Right atrium auricular region (tissue), 2 donors: ENCODE results near the gene KDM2B. TPM values are rescaled to one million over a fixed set of nuclear protein-coding genes. Genes with fewer than 3 reads are reported as not detected.
A peak's percentile ranks its signal among the peaks of the same experiment; 100 is the strongest.

Experiments
- DNase-seq: peaks from one replicate; pipeline ENCODE4 v3.0.0-alpha.2; 2019; ENCODE audit warnings: low spot score
- H3K27ac ChIP-seq, 2 donors: fragments of 200-600 bp; sonication (generic); 1 replicate in 1 of 2; 2 replicates in 1 of 2; pipeline ENCODE4 v1.5.1; 2016 to 2019
- H3K27me3 ChIP-seq, 2 donors: fragments of 200-600 bp; sonication (generic); one replicate each; pipeline versions ENCODE4 v1.5.1 to v1.6.0; 2017 to 2019
- H3K36me3 ChIP-seq: fragments of 200-600 bp; sonication (generic); one replicate; pipeline ENCODE4 v1.5.1; 2016
- H3K4me1 ChIP-seq, 2 donors: fragments of 200-600 bp; sonication (generic); one replicate each; pipeline versions ENCODE4 v1.5.1 to v1.6.0; 2017 to 2019
- H3K4me3 ChIP-seq, 2 donors: fragments of 200-600 bp; sonication (generic); 1 replicate in 1 of 2; 2 replicates in 1 of 2; pipeline ENCODE4 v1.5.1; 2017 to 2019; ENCODE audit warnings: mild to moderate bottlenecking in 1 of 2, moderate library complexity in 1 of 2
- H3K9me3 ChIP-seq, 2 donors: fragments of 200-600 bp; sonication (generic); one replicate each; pipeline ENCODE4 v1.5.1; 2019
- total RNA-seq, 2 donors: library from RNA; depleted of rRNA; stranded (reverse); fragments of >200 nt; gene quantifications; one replicate each; pipeline ENCODE4 v1.1.0, GENCODE V29; 2016
- TF ChIP-seq, protein P1 (sequence below), 2 donors: fragments of 200-600 bp; sonication (generic); IDR thresholded peaks; one replicate each; pipeline ENCODE4 v1.5.1; 2019; ENCODE audit warnings: antibody characterized with exemption in 2 of 2

KDM2B gene
- total RNA-seq, 2 donors from 2014 or later = 9.5 to 10.8 TPM

DNA sequence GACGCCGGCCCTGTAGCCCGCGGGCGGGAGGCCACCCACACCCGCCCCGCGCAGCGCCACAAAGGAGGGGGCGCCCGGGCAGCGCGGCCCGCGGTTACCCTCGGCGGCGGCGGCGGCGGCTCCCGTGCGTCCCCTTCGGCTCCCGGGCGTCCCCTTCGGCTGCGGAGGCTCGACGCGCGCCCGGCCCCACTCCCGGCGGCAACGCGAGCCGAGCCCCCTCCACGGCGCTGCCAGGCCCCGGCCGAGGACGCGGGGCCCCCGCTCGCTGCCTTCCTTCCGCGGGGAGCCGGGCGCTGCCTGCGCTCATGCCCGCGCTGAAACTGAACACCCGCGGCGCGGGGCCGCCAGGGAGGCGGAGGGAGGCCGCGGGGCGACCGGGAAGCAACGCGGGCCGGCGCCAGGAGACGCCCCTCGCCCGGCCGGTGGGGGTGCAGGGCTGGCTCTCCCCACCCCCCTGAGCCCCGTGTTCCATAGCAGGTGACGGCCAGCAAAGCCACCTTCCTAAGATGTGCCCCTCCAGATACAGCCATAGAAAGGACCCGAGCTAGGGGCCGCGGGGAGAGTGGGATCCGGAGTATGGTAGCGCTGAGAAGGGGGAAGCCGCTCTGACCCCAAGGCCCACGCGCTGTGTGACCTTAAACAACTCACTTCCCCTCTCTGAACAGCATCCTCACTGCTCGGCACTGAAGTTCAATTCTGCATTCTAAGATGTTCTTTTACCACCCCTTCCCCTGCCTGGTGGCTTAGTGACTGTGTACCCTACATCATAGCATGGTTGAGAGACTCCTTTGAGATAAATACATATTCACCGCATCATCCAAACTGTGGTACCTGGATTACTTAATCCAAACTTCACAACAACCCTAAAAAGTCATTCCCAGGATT is 42.8 kb downstream of the KDM2B start:
- no peaks in the 10 kb centered on the region for H3K36me3 ChIP-seq
- DNase-seq = no peak
- no peaks in the 10 kb centered on the region for H3K27me3 ChIP-seq
- peak overlapping the region; percentile 88 to 91 for H3K27ac ChIP-seq
- TF ChIP-seq, protein P1, sequence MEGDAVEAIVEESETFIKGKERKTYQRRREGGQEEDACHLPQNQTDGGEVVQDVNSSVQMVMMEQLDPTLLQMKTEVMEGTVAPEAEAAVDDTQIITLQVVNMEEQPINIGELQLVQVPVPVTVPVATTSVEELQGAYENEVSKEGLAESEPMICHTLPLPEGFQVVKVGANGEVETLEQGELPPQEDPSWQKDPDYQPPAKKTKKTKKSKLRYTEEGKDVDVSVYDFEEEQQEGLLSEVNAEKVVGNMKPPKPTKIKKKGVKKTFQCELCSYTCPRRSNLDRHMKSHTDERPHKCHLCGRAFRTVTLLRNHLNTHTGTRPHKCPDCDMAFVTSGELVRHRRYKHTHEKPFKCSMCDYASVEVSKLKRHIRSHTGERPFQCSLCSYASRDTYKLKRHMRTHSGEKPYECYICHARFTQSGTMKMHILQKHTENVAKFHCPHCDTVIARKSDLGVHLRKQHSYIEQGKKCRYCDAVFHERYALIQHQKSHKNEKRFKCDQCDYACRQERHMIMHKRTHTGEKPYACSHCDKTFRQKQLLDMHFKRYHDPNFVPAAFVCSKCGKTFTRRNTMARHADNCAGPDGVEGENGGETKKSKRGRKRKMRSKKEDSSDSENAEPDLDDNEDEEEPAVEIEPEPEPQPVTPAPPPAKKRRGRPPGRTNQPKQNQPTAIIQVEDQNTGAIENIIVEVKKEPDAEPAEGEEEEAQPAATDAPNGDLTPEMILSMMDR (IDR thresholded peaks at IDR 0.05) = no peak
- peaks cover 0 to 36% of the 10 kb centered on the region in 2 donors for H3K4me1 ChIP-seq
- no peaks in the 10 kb centered on the region for H3K9me3 ChIP-seq
- peak overlapping the region; percentile 60 to 67 for H3K4me3 ChIP-seq

DNA sequence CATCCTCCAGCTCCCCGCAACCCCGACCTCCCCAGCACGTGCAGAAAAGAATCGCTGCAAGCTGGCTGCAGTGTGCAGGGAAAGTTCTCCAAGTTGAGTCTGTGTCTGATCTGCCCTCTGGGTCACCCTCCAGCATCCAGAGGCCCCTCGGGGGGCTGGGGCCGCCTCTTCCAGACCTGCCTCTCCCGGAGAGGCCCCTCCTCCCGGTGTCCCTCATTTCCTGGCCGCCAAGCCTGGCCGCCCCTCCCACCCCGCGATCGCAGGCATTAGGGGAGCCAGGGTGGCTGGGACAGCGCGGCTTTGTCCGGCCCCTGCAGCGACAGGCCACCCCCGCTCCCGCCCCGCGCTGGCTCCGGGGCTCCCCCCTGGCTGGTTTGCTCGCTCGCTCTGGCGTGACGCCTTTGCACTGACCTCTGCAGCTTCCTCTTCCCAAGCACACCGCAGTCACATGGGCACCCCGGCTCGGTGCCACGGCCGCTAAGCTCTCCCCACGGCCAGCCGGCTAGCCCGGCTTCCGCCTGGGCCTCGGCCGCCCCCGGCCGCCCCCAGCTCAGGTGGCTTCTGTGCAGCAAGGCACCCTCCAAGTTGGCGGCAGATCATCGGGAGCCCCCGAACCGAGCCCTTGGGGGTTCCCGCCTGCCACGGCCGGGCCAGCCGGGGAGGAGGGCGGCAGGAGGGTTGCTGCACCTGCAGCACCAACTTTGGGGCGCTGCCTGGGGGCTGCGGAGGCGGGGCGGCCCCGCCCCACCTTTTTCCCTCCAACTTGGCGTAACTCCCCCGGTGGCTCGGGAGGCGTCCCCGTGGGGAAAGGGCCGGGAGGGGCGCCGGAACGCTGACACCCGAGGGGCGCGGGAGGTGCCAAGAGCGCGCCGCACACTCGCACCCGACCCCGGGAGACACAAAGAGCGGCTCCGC is 43.7 kb downstream of the KDM2B start:
- H3K36me3 ChIP-seq = no peaks in the 10 kb centered on the region
- peak overlapping the region; percentile 60 to 67 for H3K4me3 ChIP-seq
- TF ChIP-seq, protein P1 (IDR thresholded peaks at IDR 0.05) = no peak
- peak; percentile 85 for DNase-seq
- H3K27me3 ChIP-seq = no peaks in the 10 kb centered on the region
- no peaks in the 10 kb centered on the region for H3K9me3 ChIP-seq
- peak overlapping the region; percentile 88 to 91 for H3K27ac ChIP-seq
- peaks cover 0 to 44% of the 10 kb centered on the region in 2 donors for H3K4me1 ChIP-seq

- TF ChIP-seq, protein P1 (IDR thresholded peaks at IDR 0.05) = no peak
- Histone ChIP-seq H3K36me3 (no peaks in the 10 kb centered on the region), H3K4me3 (peak overlapping the region; percentile 60 to 67), H3K9me3 (no peaks in the 10 kb centered on the region), H3K4me1 (peaks cover 0 to 44% of the 10 kb centered on the region in 2 donors), H3K27me3 (no peaks in the 10 kb centered on the region), H3K27ac (peak overlapping the region; percentile 88 to 91)
- DNase-seq = peak; percentile 90
Observed at GRCh38 chr12:121536054-121536898, 44.5 kb downstream of the KDM2B start.

GRCh38 chr12:121535150-121536053 is 45.4 kb downstream of the KDM2B start:
- H3K27me3 ChIP-seq = no peaks in the 10 kb centered on the region
- H3K4me1 ChIP-seq = peaks cover 0 to 51% of the 10 kb centered on the region in 2 donors
- peak overlapping the region; percentile 88 to 91 for H3K27ac ChIP-seq
- peak overlapping the region; percentile 60 to 67 for H3K4me3 ChIP-seq
- no peaks in the 10 kb centered on the region for H3K9me3 ChIP-seq
- TF ChIP-seq, protein P1 (IDR thresholded peaks at IDR 0.05) = no peak
- H3K36me3 ChIP-seq = no peaks in the 10 kb centered on the region
- no peak for DNase-seq
